T-helper 2 cell (primary cell): Measurements from ENCODE around the gene CYSRT1.
"Not testable (repeated sequence)": the region's sequence is repeated elsewhere in the genome, so short reads cannot be mapped to it uniquely, and the experiment has no call there.

Source experiments
- DNase-seq, 5 experiments: peaks; one replicate each; pipeline versions ENCODE4 v3.0.0 to v3.0.0-alpha.2; 2012 to 2022

Gene CYSRT1

GRCh38 chr9:137253717-137254623 lies 29.0 kb downstream of the CYSRT1 start:
- DNase-seq: no peak

GRCh38 chr9:137254624-137255447 lies 29.9 kb downstream of the CYSRT1 start, which contains the start of gene NELFB:
TSS of gene NELFB (plus strand) at chr9:137255327.
- DNase-seq: peak; percentile 91 to 97 (median 93)

GRCh38 chr9:137255448-137256114 lies 30.6 kb downstream of the CYSRT1 start:
- peak in 3 of 5 experiments; percentile 12 to 38 (median 27) for DNase-seq

- no peak for DNase-seq
Observed at GRCh38 chr9:137256362-137256761, 31.4 kb downstream of the CYSRT1 start.

- no peak for DNase-seq
Observed at GRCh38 chr9:137256856-137257255, 31.9 kb downstream of the CYSRT1 start.

GRCh38 chr9:137262173-137262908 lies 37.4 kb downstream of the CYSRT1 start:
- not testable (repeated sequence) for DNase-seq

GRCh38 chr9:137262909-137263285 lies 37.9 kb downstream of the CYSRT1 start:
- DNase-seq: no peak

- DNase-seq: no peak
Observed at GRCh38 chr9:137263506-137263905, 38.5 kb downstream of the CYSRT1 start.

GRCh38 chr9:137264067-137264466 lies 39.1 kb downstream of the CYSRT1 start:
- DNase-seq: no peak

- DNase-seq: no peak
Observed at GRCh38 chr9:137265496-137266161, 40.7 kb downstream of the CYSRT1 start.

- DNase-seq: no peak
Observed at GRCh38 chr9:137266162-137266527, 41.2 kb downstream of the CYSRT1 start.

GRCh38 chr9:137266585-137267453 lies 41.8 kb downstream of the CYSRT1 start:
- DNase-seq: no peak

- no peak for DNase-seq
Observed at GRCh38 chr9:137267933-137268355, 43.0 kb downstream of the CYSRT1 start.

- no peak for DNase-seq
Observed at GRCh38 chr9:137268538-137269201, 43.7 kb downstream of the CYSRT1 start.

GRCh38 chr9:137269231-137269772 lies 44.3 kb downstream of the CYSRT1 start:
- no peak for DNase-seq

GRCh38 chr9:137270929-137271695 lies 46.1 kb downstream of the CYSRT1 start:
- peak in 2 of 5 experiments; percentile 23 to 67 for DNase-seq

- DNase-seq: no peak
Observed at GRCh38 chr9:137271696-137272076, 46.7 kb downstream of the CYSRT1 start.

- no peak for DNase-seq
Observed at GRCh38 chr9:137272241-137273094, 47.5 kb downstream of the CYSRT1 start.
